ENCODE data around the gene THBD.

DNA sequence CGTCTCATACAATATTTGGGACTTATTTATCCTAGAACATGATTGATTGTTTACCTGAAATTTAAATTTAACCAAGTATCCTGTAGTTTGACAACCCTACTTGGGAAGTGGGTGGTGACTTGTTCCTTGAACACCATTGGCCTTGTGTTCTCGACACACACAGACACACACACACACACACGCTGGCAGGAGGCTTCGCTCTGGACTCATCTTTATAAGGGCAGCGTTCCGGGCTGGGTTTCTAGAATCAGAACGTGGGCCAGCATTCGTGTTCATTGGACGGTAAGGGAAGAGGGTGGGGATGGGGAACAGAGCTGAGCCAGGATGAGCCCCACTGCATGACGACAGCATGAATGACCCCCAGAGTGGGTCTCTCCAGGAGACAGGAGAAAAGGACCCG is 30.5 kb downstream of the THBD start:
- TF ChIP-seq, protein P1, sequence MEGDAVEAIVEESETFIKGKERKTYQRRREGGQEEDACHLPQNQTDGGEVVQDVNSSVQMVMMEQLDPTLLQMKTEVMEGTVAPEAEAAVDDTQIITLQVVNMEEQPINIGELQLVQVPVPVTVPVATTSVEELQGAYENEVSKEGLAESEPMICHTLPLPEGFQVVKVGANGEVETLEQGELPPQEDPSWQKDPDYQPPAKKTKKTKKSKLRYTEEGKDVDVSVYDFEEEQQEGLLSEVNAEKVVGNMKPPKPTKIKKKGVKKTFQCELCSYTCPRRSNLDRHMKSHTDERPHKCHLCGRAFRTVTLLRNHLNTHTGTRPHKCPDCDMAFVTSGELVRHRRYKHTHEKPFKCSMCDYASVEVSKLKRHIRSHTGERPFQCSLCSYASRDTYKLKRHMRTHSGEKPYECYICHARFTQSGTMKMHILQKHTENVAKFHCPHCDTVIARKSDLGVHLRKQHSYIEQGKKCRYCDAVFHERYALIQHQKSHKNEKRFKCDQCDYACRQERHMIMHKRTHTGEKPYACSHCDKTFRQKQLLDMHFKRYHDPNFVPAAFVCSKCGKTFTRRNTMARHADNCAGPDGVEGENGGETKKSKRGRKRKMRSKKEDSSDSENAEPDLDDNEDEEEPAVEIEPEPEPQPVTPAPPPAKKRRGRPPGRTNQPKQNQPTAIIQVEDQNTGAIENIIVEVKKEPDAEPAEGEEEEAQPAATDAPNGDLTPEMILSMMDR (IDR thresholded peaks at IDR 0.05): no peak
- TF ChIP-seq POLR2A (IDR thresholded peaks at IDR 0.05) (no peak), EP300 (IDR thresholded peaks at IDR 0.05) (no peak), POLR2AphosphoS5 (IDR thresholded peaks at IDR 0.05) (no peak)
